ENCODE measurements around the gene POU2AF1.

Gene POU2AF1

GRCh38 chr11:111365722-111366559, 13.1 kb downstream of the POU2AF1 start:
- no peak for TF ChIP-seq ARNTL (CRISPR knock-in tag; IDR thresholded peaks at IDR 0.05; ENCODE audit: borderline replicate concordance, low read depth)
- TF ChIP-seq OSR1 (CRISPR knock-in tag; IDR thresholded peaks at IDR 0.05), result no peak
- TF ChIP-seq CSRNP3 (CRISPR knock-in tag; IDR thresholded peaks at IDR 0.05), result no peak
- no peak for TF ChIP-seq ZC3H10 (CRISPR knock-in tag; IDR thresholded peaks at IDR 0.05)
- TF ChIP-seq TCF4 (CRISPR knock-in tag; IDR thresholded peaks at IDR 0.05; ENCODE audit: borderline replicate concordance), result no peak
- TF ChIP-seq ZFP30 (CRISPR knock-in tag; IDR thresholded peaks at IDR 0.05), result no peak
- TF ChIP-seq ZFP3 (CRISPR knock-in tag; IDR thresholded peaks at IDR 0.05), result no peak
- no peak for ATAC-seq

GRCh38 chr11:111364503-111364902, 14.6 kb downstream of the POU2AF1 start:
- ATAC-seq, result no peak
- no peak for TF ChIP-seq ZNF565 (CRISPR knock-in tag; conservative IDR thresholded peaks at IDR 0.05; ENCODE audit: low read depth)
- TF ChIP-seq GLIS3 (CRISPR knock-in tag; IDR thresholded peaks at IDR 0.05), result no peak
- TF ChIP-seq ISL1 (CRISPR knock-in tag; IDR thresholded peaks at IDR 0.05), result no peak
- no peak for TF ChIP-seq CREB5 (CRISPR knock-in tag; IDR thresholded peaks at IDR 0.05; ENCODE audit: low read depth)
- TF ChIP-seq ZNF8 (CRISPR knock-in tag; IDR thresholded peaks at IDR 0.05), result no peak
- TF ChIP-seq ARNTL (CRISPR knock-in tag; IDR thresholded peaks at IDR 0.05; ENCODE audit: borderline replicate concordance, low read depth), result no peak
- no peak for TF ChIP-seq RARB (CRISPR knock-in tag; IDR thresholded peaks at IDR 0.05)

- ATAC-seq, result no peak
- no peak for TF ChIP-seq ZNF70 (CRISPR knock-in tag; IDR thresholded peaks at IDR 0.05)
- no peak for TF ChIP-seq TOX (CRISPR knock-in tag; IDR thresholded peaks at IDR 0.05; ENCODE audit: borderline replicate concordance)
- TF ChIP-seq BACH2 (CRISPR knock-in tag; IDR thresholded peaks at IDR 0.05; ENCODE audit: borderline replicate concordance), result no peak
- no peak for TF ChIP-seq ZFP30 (CRISPR knock-in tag; IDR thresholded peaks at IDR 0.05)
- TF ChIP-seq TCF4 (CRISPR knock-in tag; IDR thresholded peaks at IDR 0.05; ENCODE audit: borderline replicate concordance), result no peak
- no peak for TF ChIP-seq CREB5 (CRISPR knock-in tag; IDR thresholded peaks at IDR 0.05; ENCODE audit: low read depth)
- no peak for TF ChIP-seq CSRNP3 (CRISPR knock-in tag; IDR thresholded peaks at IDR 0.05)
- no peak for TF ChIP-seq ISL1 (CRISPR knock-in tag; IDR thresholded peaks at IDR 0.05)
- no peak for TF ChIP-seq OSR1 (CRISPR knock-in tag; IDR thresholded peaks at IDR 0.05)
- no peak for TF ChIP-seq ZNF565 (CRISPR knock-in tag; conservative IDR thresholded peaks at IDR 0.05; ENCODE audit: low read depth)
- no peak for TF ChIP-seq PPARA (CRISPR knock-in tag; IDR thresholded peaks at IDR 0.05; ENCODE audit: borderline replicate concordance)
- no peak for TF ChIP-seq ESRRG (CRISPR knock-in tag; IDR thresholded peaks at IDR 0.05)
- no peak for TF ChIP-seq ZFP3 (CRISPR knock-in tag; IDR thresholded peaks at IDR 0.05)
- no peak for TF ChIP-seq RARB (CRISPR knock-in tag; IDR thresholded peaks at IDR 0.05)
Observed at GRCh38 chr11:111363985-111364384, 15.1 kb downstream of the POU2AF1 start.

- no peak for ATAC-seq
- TF ChIP-seq PPARA (CRISPR knock-in tag; IDR thresholded peaks at IDR 0.05; ENCODE audit: borderline replicate concordance) (no peak), ESRRG (CRISPR knock-in tag; IDR thresholded peaks at IDR 0.05) (no peak), CSDC2 (CRISPR knock-in tag; IDR thresholded peaks at IDR 0.05) (no peak), OSR1 (CRISPR knock-in tag; IDR thresholded peaks at IDR 0.05) (no peak), CSRNP3 (CRISPR knock-in tag; IDR thresholded peaks at IDR 0.05) (no peak), TCF4 (CRISPR knock-in tag; IDR thresholded peaks at IDR 0.05; ENCODE audit: borderline replicate concordance) (no peak), ZFP3 (CRISPR knock-in tag; IDR thresholded peaks at IDR 0.05) (no peak), RARB (CRISPR knock-in tag; IDR thresholded peaks at IDR 0.05) (no peak), CREB5 (CRISPR knock-in tag; IDR thresholded peaks at IDR 0.05; ENCODE audit: low read depth) (no peak), ZNF565 (CRISPR knock-in tag; conservative IDR thresholded peaks at IDR 0.05; ENCODE audit: low read depth) (no peak), BACH2 (CRISPR knock-in tag; IDR thresholded peaks at IDR 0.05; ENCODE audit: borderline replicate concordance) (no peak), SNAI2 (CRISPR knock-in tag; IDR thresholded peaks at IDR 0.05) (no peak), ISL1 (CRISPR knock-in tag; IDR thresholded peaks at IDR 0.05) (no peak)
Observed at GRCh38 chr11:111362887-111363411, 16.1 kb downstream of the POU2AF1 start.

All from SK-N-SH treated with all-trans-retinoic acid at 6 μM for 48 hours (cell line).